HTERT RPE-1 (cell line): ENCODE data around the gene VDR.

ENCODE experiments used
- in situ Hi-C: fragments of 300-500 bp; cut with MboI; formaldehyde crosslinking; loops from 4 replicates; pipeline ENCODE4 v1.14.3; 2020; ENCODE audit warnings: low sequenced_read_pairs

Gene VDR

DNA sequence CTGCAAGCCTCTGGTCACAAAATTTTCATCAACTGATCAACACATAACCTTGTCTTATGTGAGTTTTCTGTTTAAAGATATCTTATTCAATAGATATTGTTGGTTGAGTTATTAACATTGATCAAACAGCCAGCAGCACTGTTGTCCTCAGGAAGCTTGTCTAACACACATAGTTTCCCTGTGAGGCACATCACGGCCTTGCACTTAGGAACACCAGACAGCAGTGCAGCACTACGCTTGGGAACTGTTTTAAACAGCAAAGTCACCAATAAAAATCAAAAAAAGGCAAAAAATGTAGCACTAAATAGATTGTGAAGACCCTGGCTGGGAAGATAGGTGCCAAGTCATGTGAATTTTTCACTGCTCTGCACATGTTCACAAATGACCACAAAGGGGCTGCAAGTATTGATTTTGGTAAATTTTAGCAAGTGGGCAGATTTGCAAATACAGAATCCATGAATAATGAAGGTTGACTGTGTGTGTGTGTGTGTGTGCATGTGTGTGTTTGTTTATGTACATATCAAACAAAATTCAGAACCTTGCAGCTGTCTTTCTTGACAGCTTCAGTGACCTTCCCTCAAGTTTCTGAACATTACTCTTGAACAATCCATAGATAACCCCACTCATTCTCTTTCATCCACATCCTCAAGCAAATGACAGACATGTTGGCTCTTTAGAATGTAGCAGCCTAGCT lies 28.9 kb downstream of the VDR start:
- in situ Hi-C loops, result no loop called here

DNA sequence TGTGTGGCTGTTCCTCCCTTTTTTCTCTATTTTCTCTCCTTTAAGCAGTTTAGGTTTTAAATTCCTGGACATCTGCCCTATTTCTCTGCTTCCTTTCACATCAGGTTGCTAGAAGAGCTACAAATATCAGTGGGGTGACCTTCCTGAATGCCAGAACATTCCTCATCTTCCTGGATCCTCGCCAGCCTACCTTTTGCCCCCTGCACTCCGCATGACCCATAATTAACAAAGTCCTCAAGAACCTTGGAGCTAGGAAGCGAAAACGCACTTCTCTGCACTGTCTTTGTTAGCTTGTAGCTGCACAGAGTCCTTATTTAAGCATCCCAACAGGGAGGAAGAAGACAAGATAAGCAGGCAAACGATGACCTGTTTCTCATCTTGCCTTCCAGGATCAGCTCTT lies 30.5 kb downstream of the VDR start:
- in situ Hi-C loops, result no loop called here

DNA sequence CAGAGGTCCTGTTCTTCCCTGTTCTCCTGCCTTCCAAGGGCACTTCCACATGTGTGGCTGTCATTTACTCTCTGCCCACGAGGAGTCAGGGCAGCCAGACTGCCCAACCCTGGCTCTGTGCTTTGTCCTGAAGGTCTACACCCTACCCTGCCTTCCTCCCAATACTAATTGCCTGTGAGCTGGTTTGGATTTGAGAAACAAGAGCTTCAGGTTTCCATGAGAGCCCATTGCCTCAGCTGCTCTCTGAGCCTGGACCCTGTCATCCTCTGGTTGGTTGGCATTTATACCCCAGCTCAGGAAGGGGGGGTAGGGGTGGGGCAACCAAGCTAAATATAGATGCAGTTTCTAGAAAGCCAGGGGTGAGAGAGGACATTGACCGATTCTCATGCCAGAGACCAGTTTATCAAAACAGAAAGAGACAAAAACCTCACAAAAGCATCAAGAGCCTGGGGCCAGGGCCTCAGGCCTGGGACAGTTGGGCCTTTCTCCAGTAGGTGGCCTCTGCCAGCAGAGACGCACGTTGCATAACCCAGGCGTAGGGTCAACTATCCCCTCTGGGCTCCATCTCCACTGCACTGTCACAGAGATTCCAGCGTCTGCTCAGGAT lies 34.5 kb downstream of the VDR start:
- in situ Hi-C loops, result no loop called here

DNA sequence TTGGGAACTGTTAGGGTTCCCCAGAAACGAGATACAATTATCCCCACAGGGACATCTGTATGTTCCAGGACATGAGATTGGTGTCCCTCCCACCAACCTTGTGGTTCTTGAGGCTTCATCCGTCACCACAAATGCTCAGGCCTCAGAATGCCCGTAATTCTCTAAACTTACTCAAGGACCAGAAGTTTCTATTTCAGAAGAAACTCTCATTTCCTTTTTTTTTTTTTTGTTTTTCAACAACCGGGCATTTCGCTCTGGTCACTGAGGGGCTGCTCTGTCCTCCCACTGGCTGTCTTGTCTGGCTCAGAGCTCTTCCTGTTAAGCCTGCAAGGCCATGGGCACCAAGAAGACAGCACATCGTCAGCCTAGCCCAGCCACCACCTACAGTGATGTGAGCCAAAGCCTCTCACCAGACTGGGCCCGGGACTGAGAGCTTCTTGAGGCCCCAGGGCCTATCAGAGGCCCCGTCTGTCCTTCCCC lies 36.2 kb downstream of the VDR start:
- in situ Hi-C loops, result no loop called here

DNA sequence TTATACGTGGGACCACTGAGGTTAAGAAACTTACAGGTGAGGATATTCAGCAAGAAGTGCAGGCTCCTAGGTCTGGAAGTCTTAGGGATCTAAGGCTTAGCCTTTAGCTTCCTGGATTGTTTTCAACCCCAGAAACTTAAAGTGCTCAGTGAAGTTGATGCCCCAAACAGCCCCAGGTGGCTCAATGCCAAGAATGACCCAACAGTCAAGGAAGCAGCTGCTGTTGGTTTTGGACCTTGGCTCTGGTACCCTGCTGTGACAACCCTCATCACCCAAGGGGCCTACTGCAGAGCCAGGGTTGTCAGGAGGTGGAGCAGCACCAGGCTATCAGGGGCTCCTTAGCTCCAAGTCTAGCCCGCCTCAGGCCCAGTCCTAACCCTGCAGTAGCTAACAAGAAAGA lies 36.8 kb downstream of the VDR start:
- in situ Hi-C loops, result no loop called here

DNA sequence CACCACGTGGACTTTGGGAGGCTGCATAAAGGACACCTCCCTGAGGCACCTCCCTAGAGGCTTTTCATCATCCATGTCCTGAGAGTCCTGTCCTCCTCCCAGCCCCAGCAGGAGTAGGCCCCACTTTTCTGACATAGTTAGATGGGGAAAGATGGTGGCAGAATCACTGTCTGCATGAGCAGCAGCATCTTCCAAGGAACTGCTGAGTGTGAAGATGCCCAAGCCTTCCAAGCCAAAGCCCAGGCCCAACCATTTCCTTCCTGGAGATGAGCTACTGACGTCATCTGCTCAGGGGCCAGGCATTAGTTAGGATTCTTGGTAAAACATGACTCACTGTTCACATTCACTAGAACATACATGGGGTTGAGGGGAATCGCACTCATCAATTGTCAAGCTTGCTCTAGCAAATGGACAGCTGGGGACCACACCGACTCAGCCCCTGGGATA lies 37.3 kb downstream of the VDR start:
- in situ Hi-C loops, result no loop called here

DNA sequence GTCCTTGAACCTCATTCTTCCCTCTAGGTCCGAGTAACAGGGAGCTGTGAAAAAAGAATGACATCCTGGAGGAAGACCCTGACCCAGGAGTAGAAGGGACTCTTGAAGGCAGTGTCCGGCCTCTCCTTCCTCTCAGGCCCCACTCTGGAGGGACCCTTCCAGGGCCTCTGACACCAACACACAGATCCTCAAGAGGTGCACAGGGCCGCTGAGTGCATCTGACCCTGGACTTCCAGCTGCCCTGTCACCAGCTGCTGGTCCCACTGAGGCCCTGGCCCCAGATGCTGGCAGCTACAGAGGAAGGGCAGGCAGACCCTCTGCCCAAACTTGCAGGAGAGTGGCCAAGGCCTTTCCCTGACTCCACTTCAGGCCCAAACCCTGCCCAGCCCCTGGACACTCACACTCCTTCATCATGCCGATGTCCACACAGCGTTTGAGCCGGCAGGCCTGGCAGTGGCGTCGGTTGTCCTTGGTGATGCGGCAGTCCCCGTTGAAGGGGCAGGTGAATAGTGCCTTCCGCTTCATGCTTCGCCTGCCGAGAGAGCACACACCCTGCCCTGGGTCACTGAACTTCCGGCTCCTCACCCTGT lies 40.1 kb downstream of the VDR start:
- in situ Hi-C loops, result no loop called here

DNA sequence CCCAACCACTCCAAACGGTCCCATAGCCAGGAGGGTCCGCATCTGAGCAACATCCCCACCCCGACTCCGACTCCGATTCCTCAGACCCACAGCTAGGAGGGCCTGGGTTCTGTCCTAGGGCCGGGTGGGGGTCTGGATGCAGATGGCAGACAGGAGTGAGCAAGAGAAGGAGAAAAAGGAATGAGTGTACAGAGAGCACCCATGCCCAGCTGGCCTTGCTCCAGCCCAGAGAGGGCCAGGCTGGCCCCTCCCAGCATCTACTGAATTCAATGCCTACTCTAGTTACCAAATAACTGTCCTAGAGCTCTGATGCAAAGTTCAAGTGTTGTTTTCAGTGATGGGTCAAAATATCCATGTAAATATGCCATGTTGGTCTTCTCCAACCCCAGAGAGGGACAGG lies 40.8 kb downstream of the VDR start:
- in situ Hi-C loops, result no loop called here

DNA sequence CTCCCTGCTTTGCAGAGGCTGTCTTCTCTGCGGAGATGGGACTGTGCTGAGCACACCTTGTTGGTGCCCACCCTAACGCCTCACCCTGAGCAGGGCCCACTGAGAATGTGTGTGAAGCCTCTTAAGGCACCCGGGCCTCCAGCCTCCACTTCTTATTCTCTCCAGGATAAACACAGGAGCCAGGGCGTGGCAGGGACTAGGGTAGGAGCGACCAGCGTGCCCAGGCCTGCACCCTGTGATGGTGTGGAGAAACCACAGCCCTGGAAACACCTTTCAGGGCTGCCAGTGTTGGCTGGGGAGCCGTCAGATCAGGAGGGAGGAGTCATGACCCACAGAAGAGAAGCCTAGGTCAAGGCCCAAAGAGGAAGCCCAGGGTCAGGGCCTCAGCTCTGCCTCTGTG lies 41.3 kb downstream of the VDR start:
- in situ Hi-C loops, result no loop called here

DNA sequence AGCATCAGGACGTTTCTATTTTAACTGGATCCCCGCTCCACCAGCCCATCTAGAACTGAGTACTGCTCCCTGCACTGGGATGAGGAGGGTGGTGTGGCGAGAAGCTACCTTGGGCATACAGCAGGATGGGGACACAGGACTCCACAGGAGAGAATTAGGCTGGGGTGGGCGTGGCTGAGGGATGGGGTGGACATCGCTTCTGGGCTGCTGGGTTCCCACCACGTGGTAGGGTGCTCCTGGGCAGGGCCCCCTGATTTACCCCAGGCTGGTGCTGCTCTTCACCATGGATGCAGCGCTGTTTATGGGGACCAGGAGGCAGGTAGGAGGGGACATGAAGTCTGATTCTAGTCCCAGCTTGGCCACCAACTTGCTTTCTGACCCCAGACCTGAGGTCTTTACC lies 41.9 kb downstream of the VDR start:
- in situ Hi-C loops, result no loop called here

DNA sequence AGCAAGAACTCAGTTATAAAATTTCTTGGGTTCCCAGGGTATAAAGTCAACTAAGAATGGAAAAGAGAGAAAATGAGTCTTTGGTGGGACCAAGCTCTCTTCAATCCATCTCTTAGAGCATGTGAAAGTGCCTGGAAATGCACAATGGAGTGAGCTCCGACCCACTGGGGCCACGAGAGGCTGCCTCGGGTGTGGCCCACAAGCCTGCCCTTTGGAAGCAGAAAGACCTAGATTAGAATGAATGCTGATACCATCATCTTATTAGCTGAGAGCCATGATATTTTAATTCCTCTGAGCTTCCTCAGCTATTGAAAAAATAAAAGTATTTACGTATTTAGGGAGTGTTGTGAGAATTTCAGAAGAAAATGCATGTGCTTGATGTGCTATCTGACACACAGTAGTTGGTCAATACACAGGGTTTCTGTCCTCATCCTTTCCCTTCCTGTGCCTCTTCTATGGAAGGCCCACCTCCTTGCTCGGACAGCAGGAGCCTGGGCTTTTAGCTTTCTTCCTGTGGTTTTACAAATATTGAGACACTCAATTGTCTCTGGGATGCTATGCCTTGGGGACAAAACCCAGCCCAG lies 42.5 kb downstream of the VDR start:
- in situ Hi-C loops, result no loop called here

DNA sequence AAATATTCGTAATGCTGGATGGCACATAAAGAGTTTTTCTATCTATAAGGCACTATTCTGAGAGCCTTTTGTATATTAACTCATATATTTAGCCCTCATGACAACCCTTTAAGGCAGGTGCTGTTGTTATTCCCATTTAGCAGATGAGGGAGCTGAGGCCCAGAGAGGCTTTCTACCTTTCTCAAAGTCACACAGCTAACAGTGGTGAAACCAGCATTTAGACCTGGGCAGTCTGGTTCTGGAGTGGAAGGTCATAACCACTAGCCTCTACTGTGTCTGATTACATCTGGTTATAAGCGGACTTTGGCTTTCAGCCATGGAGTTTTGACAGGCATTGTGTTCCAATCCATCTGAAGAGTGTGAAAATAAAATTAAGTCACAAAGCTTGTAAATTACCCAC lies 43.9 kb downstream of the VDR start:
- in situ Hi-C loops, result no loop called here

DNA sequence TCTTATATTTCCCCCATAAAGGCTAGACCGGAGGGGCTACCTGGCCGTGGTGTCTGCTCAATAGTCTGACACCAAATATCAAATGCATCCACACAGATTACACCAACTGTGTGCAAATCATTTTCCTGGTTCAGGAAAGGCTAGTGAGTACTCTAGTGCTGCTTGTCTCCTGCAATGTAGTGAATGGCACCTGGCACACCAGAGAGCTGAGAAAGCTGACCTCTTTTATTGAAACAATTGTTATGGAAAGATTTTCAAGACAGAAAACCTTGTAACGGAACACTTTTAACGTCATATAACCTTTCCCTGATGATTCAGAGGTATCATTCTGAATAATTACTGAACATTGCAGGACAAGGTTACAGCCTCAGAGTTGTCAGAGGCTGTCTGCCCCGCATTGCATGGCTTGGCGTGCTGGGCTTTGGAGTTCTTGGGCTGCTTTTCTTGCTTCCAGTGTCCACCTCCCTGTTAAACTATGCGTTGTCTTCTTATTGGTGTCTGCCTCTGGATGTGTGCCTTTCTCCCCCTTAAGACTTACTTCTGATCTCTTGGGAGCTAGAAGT lies 44.4 kb downstream of the VDR start:
- in situ Hi-C loops, result no loop called here

DNA sequence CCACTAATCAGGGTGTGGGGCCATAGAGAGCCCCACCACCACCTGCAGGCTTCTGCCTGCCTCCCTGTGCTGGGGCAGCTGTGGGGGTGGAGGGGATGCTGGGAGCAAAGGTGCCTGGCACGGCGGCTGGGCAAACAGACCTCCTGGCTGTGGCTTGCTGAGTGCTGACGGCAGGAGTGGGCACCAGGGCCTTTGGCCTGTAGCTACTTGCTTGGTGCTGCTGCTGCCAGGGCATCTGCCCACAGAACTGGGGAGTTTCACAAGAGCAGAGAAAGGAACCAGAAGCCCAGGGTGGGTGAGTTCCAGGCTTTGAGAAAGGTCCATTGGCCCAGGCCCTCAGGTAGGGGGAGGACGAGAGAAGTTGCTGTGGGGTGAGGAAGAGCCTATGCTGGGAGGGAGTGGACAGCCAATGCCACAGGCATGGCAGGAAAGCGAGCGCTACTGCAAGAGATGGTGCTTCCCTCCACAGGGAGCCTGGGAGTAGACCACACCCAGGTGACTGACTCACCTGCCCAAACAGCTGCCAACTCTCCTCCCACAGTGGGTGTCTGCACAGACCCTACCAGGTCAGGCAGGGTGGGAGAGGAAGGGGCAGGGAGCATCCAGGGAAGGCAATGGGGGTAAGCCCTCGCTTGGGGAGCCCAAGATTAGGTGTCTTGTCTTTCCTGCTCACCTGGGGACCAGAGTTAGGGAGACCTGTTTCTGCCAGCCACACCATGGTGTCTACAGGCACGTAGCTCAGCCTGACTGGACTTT lies 46.1 kb downstream of the VDR start:
- in situ Hi-C loops, result no loop called here

DNA sequence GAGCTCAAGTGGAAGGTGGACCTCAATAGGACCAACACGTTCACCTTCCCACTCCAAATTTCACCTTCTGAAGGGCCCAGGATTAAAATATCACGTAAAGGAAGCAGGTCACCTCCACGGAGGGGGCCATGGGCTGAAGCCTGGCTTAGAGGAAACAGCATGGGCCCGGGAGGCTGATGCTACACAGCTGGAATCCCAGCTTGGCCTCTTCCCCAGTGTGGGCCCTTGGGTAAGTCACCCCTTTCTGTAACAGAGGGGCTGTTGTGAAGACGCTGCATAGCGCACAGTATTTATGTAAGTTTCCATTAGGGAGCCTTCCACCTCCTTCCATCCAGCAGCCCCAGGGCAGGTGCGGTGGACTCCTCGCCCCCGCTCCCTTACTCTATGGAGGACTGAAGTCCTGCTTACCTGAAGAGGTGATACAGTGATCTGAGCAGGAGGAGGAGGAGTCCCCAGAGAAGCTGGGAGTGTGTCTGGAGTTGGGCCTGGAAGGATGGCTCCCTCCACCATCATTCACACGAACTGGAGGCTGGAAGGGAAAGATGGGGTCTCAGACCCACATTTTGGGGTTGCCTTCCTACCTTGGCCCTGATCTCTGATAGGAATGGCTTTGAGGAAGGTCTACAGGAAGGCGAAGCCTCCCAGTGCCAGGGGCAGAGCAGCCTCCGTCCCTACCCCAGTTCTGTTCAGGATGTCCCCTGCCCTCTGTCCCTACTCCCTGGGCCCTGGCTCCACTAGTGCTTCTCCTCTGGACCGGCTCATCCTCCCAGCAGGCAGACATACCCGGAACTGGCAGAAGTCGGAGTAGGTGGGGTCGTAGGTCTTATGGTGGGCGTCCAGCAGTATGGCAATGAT lies 47.8 kb downstream of the VDR start:
- in situ Hi-C loops, result no loop called here

DNA sequence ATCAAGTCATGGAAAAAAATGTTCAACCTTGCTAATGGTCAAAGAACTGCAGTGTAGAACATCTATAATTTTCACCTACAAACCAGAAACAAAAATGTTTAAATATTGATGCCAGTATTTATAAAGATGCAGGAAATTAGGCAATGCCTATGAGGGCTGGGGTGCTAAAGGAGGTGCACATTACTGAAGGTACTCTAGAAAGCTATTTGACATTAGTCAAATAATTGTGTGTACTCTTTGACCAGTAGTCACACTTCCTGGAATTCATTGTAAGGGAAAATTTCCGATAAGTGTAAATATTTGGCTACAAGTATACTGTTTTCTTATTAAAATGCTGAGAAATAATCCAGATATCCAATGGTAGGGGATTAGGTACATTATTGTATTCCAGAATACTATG lies 48.7 kb downstream of the VDR start:
- in situ Hi-C loops, result no loop called here

DNA sequence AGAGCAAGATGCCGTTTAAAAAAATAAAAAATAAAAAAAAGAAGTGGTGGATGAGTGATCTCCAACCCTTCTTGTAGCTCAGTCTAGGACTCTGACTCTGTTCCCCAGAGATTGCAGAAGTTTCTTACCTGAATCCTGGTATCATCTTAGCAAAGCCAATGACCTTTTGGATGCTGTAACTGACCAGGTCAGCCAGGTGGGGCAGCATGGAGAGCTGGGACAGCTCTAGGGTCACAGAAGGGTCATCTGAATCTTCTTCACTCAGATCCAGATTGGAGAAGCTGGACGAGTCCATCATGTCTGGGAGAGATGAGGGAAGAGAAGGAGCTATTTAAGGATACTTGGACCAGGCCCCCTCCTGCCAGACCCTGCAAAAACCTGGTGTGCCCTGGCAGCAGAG lies 49.3 kb downstream of the VDR start:
- in situ Hi-C loops, result no loop called here

DNA sequence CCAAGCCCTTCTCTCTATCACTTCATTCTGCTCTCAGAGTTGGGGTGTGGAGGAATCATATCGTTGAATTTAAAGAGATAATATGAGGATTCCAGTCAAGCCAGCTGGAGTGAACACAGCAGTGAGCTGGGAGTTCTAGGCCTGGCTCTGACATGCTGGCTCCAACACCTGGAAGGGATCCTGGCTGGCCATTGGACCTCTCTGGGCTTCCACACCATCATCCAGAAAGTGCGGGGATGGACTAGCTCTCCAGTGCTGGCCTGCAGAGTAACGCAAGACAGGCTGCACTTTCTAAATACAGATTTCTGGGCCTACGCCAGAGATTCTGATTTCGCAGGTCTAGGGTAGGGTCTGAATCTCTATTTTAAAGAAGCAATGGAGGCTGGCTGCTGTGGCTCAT lies 50.3 kb downstream of the VDR start:
- in situ Hi-C loops, result no loop called here

DNA sequence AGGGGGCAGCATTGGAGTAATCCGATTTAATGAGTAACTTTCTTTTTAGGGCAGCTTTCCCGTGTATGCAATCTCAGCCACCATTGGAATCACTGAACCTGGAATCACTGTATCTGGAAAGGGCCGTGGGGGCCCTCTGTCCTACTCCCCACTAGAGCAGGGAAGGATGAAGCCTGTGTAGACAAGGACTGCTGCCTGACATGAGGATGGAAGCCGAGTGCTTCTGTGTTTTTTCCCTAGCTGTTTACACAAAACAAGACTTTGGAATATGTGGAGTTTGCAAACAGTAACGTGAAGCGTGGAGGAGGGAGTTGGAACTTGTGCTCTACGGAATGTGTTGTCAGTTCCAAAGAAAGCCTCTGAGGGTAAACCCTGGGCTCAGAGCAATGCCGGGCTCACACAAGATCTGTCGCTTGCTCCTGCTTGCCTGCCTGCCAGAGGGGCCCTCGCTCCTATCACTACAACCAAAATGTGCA lies 52.7 kb downstream of the VDR start:
- in situ Hi-C loops, result no loop called here
